HG03565 (cell line): Measurements from ENCODE around the gene SPAG17.

Source experiments
- ATAC-seq: cut with Tn5 transposase; IDR thresholded peaks from one replicate; pipeline ENCODE4 v1.9.1; 2021; ENCODE audit warnings: mild to moderate bottlenecking, moderate library complexity; ENCODE audit not compliant: unreplicated experiment

Gene SPAG17

DNA sequence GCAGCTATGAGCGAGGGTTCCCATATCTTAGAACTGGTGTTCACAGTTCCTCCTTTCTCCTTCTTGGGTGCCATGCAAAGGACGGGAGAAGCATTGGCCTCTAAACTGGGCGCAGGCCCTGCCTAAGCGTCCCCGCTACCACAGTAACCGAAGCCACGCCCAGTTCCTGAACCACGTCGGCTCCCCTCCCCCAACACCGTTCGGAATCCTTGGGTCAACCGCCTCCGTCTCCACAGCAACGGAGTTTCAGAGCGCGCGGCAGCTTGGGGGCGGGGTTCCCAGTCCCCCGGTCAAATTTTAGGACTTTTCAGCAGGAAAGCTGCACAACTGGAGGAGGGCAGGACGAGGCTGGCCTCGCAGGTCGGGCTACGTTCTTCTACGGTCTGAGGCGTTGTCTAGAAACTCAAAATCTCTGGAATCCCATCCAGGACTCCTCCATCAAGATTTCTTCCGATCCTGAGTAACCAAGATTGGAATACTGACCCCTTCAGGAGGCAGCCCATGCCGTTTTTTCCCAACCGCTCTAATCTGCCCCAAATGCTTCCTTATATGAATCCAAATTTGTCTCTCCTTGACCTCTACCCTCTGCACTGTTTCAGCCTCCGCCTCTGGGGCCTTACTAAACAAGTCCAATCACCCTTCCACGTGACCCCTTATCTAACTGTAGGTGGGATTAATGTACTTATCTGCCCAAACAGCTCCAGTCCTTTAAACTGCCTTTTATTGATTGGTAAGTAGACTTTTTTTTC is at the start of gene SPAG17:
SPAG17 (minus strand) TSS at position 145 of the 749 bp plus-strand sequence; CDS start at position 74, 71 bp downstream.
- ATAC-seq, result peak; percentile 37

DNA sequence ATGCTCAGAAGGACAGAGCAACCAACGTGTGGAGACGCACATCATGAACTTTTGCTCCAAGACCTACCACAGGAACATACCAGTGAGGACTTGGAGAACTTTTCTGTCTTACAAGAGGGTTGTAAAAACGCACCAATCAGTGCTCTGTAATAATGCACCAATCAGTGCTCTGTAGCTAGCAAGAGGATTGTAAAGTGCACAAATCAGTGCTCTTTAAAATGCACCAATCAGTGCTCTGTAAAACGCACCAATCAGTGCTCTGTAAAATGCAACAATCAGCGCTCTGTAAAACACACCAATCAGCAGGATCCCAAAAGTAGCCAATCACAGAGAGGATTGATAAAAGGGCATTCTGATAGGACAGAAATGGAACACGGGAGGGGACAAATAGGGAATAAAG is 40.4 kb upstream of the SPAG17 start:
- no peak for ATAC-seq

DNA sequence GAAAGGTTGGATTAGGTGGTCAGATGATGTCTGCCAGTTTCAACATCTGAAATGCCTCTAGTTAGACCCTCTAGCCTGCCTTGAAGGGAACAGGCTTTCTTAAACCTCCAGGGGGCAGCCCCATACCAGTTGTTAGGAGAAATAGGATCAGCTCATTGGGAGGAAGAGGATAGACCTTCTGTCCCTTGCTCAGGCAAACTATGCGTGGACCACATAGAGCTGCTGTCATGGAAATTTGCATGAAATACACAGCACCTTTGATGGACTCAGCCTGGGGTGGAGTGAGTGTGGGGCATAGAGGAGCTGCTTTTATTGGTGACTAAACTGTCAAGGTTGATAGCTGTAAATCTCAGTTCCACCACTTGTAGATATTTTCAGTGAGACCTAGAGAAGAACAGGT is 38.4 kb upstream of the SPAG17 start:
- ATAC-seq, result no peak

DNA sequence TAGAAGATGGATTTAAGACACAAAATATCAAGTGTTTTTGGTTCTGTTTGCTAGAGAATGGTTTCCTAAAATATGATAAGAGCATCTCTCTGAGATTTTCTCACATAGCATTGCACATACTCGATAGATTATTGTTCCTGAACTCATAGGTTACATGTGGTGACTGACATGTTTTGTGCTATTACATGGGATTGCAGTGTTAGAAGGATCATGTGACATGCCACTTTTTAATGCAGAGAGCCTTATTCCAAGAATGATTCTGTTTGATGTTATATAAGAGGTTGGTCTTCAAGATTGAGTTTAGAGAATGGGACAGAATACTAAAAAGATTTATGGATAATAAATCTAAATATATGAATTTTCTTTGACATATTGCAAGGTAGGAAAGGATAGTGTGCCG is 34.4 kb upstream of the SPAG17 start:
- no peak for ATAC-seq

DNA sequence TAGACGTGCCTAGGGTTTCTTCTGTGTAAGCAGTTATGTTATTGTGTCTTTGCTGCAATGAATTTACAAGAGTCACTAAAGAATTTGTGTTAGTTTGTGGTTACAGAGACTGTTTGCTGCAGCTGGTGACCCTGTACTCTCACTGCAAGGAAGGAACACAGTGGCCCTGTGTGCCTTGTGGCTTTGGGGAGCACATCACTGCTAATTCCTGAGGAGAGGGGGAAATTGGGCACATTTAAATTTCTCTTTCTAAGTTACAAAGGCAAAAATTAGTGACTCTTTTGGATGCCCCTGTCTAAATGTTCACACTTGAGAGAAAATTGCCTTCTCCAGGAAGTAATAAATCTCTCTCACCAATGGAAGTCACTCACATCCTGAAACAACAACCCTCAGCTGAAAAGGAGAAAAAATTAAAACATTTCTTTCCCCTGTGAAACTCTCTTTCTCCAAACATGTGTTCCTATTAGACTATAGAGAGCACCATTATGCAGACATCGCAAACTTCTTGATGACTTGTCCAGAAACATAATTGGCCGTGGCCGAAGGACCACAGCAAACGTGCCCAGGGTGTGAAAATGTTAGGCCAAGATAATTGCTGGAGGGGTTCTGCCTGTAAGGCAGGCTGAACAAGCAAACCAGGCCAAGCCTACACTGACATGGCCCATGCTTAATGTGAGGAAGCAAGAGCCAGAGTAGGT is 32.3 kb upstream of the SPAG17 start:
- ATAC-seq, result no peak

DNA sequence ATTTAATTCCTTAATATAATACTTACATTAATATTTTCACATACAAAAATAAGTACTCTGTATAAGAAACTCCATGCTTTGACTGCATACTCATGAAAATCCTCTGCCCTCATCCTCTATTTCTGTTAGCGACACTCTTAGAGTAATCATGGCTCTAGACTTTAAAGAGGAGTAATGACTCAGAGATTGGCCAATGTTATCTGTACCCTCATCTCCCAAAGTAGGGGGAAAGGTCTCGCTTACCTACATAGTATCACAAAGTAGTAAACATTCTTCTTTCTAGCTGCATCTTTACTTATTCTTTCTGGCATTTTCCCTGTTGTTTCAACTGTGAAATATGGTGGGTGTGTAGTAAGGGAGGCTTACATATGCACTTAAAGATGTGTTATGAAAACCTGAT is 29.8 kb upstream of the SPAG17 start:
- no peak for ATAC-seq

DNA sequence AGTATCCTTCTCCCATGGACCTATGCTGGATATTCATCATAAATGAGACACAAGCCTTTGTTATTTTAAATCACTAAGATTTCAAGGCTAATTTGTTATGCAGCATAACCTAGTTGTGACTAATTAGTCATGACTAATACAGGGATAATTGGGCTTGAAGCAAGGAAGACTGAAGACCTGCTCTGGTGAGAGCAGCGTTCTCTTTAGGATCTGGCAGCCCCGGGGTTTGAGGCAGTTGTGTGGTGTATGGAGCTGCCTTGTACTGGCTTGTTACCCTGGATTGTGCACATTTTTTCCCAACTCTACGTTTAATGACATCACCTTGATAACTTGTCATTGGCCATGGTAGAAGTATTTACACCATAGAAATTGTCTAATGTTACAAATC is 25.7 kb upstream of the SPAG17 start:
- ATAC-seq, result no peak

DNA sequence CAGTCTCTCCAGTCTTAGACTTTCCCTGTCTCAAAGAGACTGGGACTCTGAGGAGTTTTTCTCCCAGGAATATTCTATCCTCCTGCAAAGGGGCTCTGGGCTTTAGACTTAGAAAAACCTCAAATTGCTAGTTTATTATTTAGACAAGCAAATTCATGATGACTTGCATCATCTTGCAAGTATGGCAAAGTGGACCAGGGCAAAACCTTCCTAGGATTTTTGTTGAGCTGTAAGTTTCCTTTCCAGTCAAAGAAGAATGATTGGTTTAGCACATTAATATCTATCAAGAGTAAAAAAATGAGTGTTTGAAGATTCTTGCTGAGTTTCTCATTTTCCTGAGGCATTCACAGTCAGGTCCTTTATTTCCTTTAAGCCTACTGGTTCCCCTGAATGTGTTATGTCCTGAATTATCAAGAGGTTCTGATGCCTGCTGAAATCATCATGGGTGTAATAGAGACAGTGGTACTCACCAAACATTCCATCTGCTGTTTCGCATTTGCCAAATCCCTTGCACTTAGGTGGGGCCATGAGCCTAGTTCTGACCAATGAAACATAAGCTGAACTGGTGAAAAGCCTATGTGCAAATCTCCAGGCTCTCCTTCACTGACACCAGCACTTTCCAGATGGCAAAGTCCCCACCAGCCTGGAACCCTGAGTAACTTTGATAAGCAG is 25.2 kb upstream of the SPAG17 start:
- ATAC-seq, result no peak

DNA sequence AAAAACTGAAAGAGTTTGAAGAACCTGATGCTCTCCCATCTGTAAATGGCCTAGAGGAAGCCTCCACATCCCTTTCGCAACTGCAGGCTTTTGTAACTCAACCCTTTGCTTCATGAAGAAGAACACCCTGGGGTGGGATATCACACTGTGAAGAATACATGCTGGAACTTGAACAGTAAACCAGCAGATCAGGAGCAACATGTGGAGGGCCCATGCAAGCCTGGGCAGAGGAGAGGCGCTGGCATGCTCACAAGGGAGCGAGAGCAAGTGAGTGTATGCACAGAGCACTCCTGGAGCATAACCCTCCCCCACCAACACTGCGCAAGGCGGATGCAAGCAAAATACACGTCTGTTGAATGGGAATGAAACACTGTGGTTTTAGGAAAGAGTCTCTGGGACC is 24.6 kb upstream of the SPAG17 start:
- ATAC-seq, result no peak

DNA sequence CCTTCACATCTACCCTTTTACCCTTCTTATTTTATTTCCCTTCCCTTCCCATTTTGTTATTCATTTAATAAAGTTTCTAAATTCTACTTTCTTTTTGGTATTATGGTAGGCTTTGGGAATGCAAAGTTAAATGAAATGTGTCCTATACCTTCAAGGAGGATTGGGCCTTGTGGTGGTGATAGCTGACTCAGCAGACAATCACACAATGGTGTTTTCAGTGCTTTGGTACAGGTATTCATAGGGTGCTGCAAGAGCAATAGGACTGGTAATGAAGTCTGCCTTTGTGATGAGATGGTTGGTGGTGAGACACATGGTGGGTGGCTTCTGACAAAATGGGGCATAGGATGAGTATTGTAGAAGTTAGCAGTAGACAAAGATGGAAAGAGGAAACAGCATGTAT is 21.9 kb upstream of the SPAG17 start:
- ATAC-seq, result no peak

DNA sequence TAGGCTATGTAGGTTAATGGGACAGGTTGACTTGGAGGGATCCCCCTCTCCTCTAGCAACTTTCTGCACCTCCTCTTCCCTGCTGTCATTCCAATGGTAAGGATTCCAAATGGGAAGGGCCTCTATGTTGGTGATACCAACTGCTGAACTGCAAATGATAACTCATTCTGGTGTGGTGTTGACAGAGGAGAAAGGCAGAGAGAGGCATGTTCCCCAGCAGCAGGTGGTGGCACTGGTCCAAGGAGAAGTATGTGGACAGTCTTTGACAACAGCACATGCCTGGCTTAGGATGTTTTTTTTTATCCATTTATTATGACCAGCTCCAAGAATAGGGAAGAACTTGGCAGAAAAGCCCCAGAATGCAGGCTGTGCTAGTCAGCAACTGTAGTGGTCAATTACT is 19.6 kb upstream of the SPAG17 start:
- ATAC-seq, result no peak

DNA sequence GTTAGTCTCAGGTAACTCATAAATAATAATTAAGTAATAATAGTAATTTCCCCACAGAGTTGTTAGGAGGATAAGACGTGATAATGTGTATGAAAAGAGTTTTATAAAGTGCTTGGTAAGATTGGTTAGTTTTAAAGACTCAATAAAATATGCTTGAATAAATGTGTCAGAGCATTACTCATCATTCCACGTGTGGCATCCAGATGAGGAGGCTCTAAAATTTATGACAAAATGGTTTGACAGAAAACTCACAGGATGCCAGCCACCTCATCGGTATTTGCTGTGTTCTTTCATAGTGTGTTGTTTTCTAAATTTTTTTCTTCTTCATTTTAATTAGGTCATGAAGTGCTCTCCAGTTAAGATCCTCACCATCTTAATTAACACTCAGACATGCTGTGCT is 19.1 kb upstream of the SPAG17 start:
- no peak for ATAC-seq

DNA sequence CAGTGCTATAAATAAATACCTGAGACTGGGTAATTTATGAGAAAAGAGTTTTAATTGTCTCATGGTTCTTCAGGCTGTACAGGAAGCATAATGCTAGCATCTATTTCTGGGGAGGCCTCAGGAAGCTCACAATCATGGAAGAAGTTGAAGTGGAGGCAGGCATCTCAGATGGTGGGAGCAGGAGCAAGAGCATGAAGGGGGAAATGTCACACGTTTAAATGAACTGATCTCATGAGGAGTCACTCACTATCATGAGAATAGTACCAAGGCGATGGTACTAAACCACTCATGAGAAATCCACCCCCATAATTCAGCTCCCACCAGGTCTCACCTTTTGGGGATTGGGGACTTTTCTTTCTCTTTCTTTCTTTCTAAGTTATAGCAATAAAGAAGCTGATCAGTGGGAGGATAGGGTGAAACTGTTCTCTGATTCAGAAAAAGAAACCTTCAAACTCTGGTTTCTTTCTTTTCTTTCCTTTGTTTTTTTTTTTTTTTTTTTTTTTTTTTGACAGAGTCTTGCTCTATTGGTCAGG is 17.1 kb upstream of the SPAG17 start:
- peak; percentile 29 for ATAC-seq

DNA sequence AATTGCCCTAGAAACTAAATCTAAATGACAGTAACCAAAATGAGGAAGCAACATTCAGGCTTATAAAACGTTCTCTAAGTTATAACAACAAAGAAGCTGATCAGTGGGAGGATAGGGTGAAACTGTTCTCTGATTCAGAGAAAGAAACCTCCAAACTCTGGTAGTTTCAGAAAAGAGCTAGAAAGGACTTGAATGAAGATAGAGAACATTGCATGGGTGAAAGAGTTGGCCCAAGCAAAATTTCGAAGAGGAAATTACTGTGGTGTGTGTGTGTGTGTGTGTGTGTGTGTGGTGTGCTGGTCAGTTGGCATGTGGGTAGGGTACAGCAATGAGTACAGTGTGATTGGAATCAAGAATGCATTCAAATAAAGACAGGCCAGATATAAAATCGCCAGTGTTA is 16.5 kb upstream of the SPAG17 start:
- peak; percentile 80 for ATAC-seq

DNA sequence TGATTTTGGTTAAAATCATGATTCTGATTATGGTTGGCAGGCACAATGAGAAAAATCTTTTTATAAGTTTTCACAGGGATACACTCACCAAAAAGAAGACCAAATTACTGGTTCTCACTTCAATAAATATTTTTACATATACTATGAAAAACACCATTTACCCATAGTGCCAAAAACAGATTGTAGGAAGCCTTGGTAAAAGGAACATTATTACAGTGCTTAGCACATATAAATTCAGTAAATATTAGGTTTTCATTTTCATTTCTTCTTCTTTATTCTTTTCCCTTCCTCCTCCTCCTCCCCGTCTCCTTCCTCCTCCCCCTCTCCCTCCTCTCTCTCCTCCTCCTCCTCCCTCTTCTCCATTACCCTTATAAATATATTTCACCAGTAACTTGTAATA is 15.8 kb upstream of the SPAG17 start:
- ATAC-seq, result no peak

DNA sequence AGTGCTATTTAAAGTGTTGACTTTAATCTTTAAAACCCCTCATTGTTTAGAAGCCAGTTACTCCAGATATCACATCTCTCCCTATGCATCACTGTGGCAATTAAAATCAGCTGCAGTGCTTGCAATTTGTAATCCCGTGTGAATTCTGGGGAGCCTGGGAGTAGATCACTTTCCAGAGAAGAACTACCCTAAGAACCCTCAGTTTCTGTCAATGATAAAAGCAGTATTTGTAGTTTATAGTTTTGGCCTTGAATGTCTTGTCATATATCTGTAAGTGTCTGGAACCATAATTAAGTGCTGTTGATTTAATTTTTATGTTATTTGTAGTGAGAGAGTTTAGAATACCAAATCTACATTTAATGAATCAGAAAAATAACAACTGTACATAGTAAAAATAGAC is 5.5 kb upstream of the SPAG17 start:
- no peak for ATAC-seq

DNA sequence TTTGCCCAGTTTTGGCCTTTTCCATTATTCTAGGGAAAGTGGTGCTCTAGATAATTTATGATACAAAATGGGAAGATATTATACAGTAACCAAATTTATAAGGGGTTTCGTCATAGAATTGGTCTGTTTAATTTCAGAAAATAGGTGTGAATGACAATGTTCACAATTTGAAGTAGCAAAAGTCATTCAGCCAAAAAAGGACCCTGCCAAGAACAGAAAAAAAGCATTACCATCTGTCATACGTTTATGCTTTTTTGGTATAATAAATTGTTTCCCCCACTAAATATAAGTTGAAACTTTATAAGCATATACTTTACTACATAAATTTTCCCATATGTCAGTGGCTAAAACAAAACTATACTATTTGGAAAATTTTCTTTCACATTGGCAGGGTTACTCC is 4.5 kb upstream of the SPAG17 start:
- no peak for ATAC-seq

DNA sequence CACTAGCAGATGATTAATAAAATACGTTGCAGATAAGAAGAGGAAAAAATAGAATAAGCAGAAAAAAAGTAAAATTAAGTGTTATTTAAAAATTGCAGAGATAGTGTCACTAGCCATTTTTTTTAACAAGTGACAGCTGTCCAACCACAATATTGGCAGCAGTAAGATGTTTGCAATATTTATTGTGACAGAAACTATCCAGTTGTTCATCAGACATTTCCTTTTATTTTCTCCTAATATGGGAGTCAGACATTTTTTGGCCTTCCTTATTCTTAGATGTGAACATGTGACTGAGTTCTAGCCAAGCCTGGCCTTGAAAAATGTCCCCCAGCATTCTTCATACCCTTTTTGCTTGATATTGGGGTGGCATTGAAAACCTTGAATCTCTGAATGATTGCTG is 3.4 kb upstream of the SPAG17 start:
- no peak for ATAC-seq

DNA sequence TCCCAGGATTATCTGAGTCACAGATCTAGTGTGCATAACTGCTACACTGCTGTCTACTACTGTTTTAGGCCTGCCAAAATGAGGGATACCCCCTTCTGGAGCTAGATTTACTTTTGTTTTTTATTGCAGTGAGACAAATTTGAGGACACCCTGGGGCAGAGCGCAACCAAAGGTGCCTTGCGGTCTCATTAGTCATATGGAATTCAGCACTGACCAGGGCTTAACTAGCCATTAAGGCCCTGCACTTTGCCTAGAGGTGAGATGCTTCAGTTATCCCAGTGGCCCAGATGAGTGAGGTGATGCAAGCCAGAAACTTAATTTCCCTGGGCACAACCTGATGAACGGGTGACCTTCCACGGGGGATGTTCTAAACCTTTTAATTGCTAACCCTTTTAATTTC is 998 bp upstream of the SPAG17 start:
- no peak for ATAC-seq

DNA sequence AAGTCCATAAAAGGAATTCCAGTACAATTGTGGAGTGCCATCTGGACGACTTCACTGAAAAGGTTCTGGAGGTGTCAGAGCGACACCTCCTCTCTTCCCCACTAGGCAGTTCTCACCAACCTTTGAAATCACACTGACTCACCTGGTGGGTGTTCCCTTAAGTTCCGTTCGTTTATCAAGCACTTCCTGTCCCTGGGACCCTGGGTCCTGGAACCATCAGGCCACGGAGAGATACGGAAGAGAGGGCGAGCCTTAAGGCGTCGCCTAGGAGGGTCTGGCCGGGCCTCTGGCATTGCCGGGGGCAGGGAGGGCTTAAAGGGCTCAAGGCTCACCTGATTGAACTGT is 317 bp downstream of the SPAG17 start:
- no peak for ATAC-seq

DNA sequence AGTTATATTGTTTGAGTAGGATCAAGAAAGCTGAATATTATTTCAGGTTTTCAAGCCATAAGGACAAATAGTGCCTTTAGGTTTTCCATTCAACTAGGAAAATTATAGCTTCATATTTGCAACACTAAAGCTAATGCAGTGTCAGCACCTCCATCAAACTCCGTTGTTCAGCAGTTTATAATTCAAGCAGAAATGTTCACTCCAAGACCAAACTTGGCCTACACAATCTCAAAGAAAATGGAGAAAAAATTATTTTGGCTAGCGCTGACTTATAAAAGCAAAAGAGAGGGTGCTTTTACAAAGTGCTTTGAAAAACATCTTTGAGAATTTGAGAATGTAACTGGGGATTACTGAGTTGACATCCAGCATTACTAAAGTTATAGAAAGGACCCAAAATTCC is 1.4 kb downstream of the SPAG17 start:
- ATAC-seq, result no peak

DNA sequence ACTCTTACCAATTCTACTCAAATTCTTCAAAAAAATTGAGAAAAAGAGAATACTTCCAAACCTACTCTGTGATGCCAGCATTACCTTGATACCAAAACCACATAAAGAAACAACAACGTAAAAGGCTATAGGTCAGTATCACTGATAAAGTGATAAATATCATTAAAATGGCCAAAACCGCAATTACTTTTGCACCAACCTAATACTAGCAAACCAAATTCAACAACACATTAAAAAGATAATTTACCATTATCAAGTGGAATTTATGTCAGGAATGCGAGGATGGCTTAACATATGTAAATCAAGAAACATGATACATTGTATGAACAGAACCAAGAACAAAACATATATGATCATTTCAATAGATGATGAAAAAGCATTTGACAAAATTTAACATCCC is 7.0 kb downstream of the SPAG17 start:
- ATAC-seq, result no peak
